ENCODE results near the gene GPRC6A.

Gene GPRC6A

DNA sequence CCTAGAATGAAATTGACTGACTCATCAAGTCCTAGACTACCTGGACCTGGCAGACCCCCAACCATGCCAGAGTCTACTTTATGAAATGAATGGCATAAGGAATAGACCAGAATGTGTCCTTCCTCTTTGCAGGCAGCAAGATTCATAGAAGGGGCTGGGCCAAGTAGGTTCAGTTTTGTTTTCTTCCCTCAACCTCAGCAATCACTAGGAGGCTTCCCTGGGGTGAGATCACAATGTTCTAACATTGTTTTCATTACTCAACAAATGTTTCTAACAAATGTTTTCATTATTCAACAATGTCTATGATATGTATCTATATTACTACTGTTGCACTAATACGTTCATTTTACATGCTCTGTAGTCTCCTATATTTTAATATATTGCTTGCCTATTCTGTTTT is 55.0 kb downstream of the GPRC6A start:
- no peak for DNase-seq

DNA sequence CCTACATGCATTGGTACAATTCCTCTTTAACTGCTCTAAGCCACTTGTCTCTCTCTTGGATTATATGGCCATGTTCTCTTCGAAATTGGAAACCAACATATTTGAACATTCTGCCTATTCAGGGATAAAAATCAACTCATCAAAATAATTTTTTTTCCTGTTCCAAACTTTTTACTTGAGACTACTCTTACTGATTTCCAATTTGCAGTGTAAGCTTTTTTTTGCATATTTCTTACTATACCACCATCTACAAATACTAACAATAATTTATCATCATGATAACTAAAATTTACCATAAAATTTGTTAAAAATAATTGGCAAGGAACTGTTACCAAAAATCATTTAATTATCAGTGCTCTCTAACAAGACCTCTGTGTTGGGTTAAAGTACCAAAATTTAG is 56.4 kb downstream of the GPRC6A start:
- DNase-seq: no peak

DNA sequence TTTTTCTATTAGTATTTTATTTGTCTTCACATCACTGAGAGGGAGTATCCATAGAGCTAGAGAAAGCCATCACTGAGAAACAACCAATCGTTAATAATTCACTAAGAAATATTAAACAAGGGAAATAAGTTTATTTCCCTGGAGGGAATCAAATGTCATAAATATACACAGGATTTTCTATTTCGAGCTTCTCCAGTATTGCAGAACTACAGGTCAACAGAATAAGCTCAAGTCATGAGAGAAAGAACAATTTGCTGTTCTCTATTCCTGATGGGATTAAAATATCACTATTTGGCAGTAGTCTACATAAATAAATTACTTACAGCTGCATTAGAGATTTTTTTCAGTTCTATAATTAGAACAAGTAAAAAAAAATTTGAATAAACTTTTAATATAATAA is 61.2 kb downstream of the GPRC6A start:
- DNase-seq: no peak

DNA sequence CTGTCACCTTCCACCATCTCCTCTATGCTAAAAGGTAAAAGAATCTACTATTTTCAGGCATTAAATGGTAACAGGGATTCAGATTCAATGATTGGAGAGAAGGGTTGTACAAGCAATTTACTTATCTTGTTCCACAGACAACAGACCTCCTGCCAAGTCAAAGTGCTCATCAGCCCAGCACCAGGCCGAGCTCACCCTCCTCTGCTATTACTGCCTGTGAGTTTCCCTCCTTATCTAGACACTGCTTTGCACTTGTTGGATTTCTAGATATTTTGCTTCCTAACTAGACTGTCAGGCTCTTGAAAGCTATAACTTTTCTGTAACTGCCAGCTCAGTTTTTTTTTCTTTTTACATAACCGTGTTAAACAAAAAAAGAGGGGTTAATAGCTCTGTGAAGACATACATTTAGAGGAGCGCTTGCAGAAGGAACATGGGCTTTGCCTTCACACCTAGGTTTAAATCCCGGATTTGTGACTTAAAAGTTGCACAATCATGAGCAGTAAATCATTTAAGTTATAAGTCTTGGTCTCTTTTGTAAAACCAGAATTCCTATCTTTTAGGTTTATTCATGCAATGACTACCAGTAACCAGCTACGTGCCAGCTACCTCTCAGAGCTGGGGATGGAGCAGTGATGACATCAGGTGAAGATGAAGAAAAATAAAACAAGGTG is 62.2 kb downstream of the GPRC6A start:
- DNase-seq: no peak

DNA sequence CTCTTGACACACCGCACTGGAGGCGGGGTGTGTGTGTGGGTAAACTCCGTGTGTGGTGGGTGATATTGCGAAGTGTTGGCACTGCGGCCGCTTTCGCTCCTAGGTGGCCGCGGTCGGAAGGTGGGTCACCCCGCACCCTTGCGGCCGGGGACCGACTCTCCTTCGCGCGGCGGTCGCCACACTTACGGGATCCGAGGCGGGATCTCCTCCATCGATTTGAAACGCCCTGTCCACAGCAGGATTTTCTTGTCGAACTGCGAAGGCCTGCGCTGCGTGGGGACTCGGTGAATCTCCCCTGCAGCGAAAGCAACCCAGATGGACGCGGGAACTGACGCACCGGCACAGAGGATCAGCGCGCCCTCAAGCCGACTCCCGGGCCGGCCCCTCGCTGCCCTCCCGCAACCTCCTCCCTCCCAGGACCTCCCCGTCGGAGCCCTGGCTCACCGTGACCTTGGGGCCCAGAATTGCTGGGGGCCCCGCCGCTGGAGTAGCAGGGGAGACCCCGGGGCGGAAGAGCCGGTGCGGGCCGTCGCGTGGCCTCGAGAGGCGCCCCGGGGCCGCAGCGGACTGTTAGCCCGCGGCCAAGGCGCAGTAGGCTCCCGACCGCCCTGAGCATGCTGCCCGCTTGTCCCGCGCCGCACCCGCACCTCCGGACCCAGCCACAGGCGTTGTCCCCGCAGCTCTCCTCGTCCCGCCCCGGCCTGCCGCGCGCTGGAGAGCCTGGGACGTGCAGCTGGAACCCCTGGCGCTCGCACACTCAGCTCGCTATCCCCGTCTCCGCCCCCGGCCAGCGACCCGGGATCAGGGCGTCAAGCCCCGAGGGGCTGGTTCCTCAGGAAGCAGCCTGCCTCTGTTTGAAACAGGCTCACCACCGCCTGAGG is 63.7 kb downstream of the GPRC6A start, which contains the start of gene FAM162B:
Gene FAM162B, minus strand, starts transcription at position 759 of the 881 bp plus-strand sequence. Its CDS starts 143 bp downstream, at position 616.
- no peak for DNase-seq

DNA sequence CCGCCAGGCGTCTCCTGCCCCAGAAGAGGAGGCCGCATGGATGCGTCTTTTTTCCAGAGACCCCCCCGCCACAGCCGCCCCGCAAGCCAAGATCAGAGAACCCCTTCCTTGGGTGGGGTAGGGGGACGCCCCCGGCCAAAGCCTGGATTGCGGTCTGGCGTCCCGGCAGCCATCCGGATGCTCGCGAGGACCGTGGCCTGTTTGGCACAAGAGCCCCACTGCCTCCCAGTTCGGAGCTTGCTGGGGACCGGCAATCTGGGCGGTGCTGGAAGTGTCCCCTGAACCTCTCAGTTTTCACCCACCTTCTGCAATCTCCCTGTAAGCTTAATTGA is 64.3 kb downstream of the GPRC6A start:
- no peak for DNase-seq

DNA sequence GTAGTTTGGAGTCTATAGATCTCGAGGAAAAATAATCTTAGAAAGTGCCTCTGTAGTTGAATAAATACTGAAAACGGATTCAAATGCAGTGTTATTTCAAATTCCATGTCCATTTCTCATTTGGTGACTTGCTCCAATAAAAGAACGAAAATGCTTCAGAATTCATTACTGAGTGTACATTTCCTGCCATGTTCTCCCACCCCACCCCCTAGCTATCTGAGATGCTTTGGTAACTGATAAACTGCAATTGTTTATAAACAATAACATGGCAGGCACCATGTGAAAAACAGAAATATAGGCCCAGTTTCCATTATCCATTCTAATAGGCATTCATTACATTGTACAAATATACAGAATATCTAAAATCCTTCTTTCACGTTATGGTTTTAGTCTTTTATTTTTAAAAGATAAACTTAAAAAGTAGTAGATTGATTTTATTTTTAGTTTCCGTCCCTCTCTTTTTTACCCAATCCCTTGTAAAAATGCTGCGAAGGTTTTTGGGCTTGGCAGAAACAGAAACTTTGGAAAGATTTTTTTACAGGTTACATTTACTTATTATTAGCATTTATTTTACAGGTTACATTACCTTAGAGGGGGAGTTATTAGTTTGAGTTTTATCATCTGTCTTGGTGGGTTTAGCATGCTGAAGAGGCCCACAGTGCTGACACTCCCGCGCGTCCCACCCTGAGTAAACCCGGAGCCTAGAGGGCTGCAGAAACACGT is 64.8 kb downstream of the GPRC6A start:
- no peak for DNase-seq

DNA sequence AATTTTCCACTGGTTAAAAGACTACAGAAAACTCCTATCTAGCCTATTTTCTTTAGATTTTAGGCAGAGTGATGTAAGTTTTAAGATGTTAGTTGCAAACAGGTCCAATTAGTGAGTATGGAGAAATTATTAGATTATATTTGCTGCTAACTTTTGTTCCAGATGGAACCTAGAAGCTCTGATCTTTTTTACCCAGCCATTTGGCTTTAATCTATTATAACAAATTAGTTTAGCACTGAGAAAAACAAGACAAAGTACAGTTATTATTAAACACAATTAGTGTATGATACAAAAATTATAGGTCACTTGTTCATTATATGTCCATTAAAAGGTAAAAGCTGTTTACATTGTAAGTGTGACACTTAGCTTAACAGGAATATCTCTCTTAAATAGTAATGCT is 65.8 kb downstream of the GPRC6A start:
- no peak for DNase-seq

DNA sequence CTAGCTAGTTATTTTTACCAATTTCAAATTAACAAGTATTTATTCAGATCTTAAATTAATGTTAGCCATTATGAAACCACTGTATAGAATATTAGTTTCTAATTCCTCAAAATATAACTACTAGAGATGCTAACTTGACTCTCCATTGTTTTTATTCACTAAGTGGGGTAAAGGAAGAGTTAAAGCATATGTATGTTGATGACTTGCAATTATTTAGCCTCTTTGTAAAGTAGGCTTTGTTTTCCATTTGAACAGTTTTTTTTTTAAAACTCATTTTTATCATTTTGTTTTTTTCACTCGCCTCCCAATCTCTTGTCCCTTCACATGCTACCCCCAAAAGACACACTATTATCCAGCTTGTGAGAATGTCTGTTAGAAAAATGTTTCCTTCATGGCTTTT is 66.6 kb downstream of the GPRC6A start:
- no peak for DNase-seq

DNA sequence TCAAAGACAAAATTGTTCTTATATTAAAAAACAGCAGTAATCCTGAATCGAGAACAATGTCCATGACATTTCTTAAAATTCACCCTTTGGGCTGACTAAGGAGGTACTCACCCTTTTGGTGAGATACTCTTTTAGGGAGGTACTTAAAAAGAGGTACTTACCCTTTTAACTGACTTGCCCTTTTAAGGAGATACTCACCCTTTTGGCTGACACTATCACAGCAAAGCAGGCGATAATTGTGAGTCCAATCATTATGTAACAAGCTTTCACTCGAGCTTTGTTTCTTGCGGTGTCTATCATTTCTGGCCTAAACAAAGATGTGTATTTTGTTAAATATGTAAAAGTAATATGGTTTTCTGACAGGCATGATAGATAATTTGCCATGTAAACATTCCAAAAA is 67.1 kb downstream of the GPRC6A start:
- DNase-seq: no peak

DNA sequence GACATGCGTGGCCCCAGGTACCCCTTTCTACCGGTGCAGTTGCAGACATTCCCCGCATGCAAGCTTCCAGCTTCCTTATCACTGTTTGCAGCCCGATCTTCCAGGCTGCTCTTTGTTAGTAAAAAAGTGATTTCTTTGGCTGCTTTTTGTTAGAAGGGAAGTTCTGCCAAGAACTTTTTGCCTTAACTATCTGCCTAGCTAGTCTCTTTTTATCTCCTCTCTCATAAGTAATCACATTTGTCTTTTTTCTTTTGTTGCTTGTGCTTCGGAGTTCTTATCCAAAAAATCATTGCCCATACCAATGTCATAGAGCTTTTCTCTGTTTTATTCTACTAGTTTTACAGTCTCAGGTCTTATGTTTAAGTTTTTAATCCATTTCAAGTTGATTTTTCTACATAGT is 83.7 kb downstream of the GPRC6A start:
- no peak for DNase-seq

All from NCI-H1436 treated with DMSO at 0.1 percent for 48 hours (cell line).